Transverse colon (tissue), 4 donors: ENCODE data around the gene TMPO.

Experiments used
- EP300 ChIP-seq: sonication (generic); formaldehyde crosslinking; IDR thresholded peaks from one replicate; pipeline ENCODE4 v1.6.1; 2017; ENCODE audit warnings: antibody characterized with exemption, low read depth
- POLR2A ChIP-seq: fragments of 450-650 bp; IDR thresholded peaks from one replicate; pipeline ENCODE4 v1.6.1; 2016; ENCODE audit warnings: antibody characterized with exemption, mild to moderate bottlenecking, moderate library complexity
- POLR2AphosphoS5 ChIP-seq, 3 donors: sonication (generic); formaldehyde crosslinking; IDR thresholded peaks; one replicate each; pipeline ENCODE4 v1.6.1; 2016; ENCODE audit warnings: antibody characterized with exemption in 3 of 3
- TF ChIP-seq, protein P1 (sequence below), 5 experiments: fragments of 200-600 bp in 3 of 5; fragments of 450-650 bp in 2 of 5; sonication (generic) in 3 of 5; IDR thresholded peaks; 1 replicate in 2 of 5; 2 replicates in 3 of 5; pipeline ENCODE4 v1.5.1; 2016 to 2017; ENCODE audit warnings: antibody characterized with exemption in 5 of 5, inconsistent platforms in 3 of 5, mild to moderate bottlenecking in 2 of 5, moderate library complexity in 1 of 5

DNA sequence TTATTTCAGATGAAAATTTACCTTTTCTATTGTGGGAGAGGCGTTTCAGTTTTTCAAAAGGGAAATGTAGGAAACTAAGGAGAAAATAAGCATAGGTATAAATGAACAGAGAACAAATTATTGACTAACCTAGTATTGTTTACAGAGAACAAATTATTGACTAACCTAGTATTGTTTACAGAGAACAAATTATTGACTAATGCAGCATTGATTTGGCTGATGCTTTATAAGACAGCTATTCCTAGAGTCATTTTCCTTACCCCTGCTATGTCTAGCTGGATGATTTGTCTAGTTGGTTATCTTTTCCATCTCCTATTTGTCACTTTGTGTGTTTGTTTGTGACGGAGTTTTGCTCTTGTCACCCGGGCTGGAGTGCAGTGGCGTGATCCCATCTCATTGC, 22.6 kb downstream of the TMPO start:
- TF ChIP-seq, protein P1, sequence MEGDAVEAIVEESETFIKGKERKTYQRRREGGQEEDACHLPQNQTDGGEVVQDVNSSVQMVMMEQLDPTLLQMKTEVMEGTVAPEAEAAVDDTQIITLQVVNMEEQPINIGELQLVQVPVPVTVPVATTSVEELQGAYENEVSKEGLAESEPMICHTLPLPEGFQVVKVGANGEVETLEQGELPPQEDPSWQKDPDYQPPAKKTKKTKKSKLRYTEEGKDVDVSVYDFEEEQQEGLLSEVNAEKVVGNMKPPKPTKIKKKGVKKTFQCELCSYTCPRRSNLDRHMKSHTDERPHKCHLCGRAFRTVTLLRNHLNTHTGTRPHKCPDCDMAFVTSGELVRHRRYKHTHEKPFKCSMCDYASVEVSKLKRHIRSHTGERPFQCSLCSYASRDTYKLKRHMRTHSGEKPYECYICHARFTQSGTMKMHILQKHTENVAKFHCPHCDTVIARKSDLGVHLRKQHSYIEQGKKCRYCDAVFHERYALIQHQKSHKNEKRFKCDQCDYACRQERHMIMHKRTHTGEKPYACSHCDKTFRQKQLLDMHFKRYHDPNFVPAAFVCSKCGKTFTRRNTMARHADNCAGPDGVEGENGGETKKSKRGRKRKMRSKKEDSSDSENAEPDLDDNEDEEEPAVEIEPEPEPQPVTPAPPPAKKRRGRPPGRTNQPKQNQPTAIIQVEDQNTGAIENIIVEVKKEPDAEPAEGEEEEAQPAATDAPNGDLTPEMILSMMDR (IDR thresholded peaks at IDR 0.05): no peak
- TF ChIP-seq POLR2A: no peak
- no peak for TF ChIP-seq EP300
- no peak for TF ChIP-seq POLR2AphosphoS5 (IDR thresholded peaks at IDR 0.05)
